Measurements from ENCODE around the gene TGFB1. TPM values are rescaled to one million over a fixed set of nuclear protein-coding genes. Genes with fewer than 3 reads are reported as not detected.

Gene TGFB1
- total RNA-seq, 1 experiment from 2014 or later = 42.6 TPM

GRCh38 chr19:41332468-41332867 is 21.3 kb downstream of the TGFB1 start:
- no peaks in the 10 kb centered on the region for H3K36me3 ChIP-seq (ENCODE audit: control insufficient read depth, insufficient read depth, low read length)
- intact Hi-C loops (cut with micrococcal nuclease; ENCODE audit: unreplicated experiment) = no loop called here
- H3K4me3 ChIP-seq (ENCODE audit: low read depth in 2 of 2, low read length in 2 of 2) = no peak overlapping the region
- ChIA-PET CTCF (no interaction called here), POLR2A (interaction anchor here (0.6 kb wide), 1 partner anchor 15 kb away, joined by 7 read pairs; no protein-coding TSS in a partner anchor)
- ATAC-seq (no peak), DNase-seq (ENCODE audit: low read depth, low spot score) (no peak)
- in situ Hi-C loops (cut with HindIII; ENCODE audit: low pct_unique_long_range_greater_than_20kb, low sequenced_read_pairs) = no loop called here
- no peaks in the 10 kb centered on the region for H3K27me3 ChIP-seq (ENCODE audit: control insufficient read depth, insufficient read depth, low read length)
- no peak overlapping the region for H3K27ac ChIP-seq (ENCODE audit: low read length)
- H3K4me1 ChIP-seq (ENCODE audit: control insufficient read depth, insufficient read depth, low read length) = peaks cover 8% of the 10 kb centered on the region
- no peaks in the 10 kb centered on the region for H3K9me3 ChIP-seq (ENCODE audit: control insufficient read depth, insufficient read depth, low read depth, low read length)
- TF ChIP-seq SIN3A (IDR thresholded peaks at IDR 0.05; ENCODE audit: borderline replicate concordance, insufficient read depth, low read depth, low read length) (no peak), REST (IDR thresholded peaks at IDR 0.05; ENCODE audit: insufficient read depth in 1 of 2, low read depth in 2 of 2, low read length in 1 of 2) (no peak), TCF7L2 (IDR thresholded peaks at IDR 0.05; ENCODE audit: low read depth, low read length) (no peak), POLR2AphosphoS5 (IDR thresholded peaks at IDR 0.05; ENCODE audit: low read depth, low read length) (no peak), CTCF (IDR thresholded peaks at IDR 0.05) (no peak)
- BruUV-seq (replicated peaks) = no TSS peak

GRCh38 chr19:41332000-41332399 is 21.7 kb downstream of the TGFB1 start:
- H3K9me3 ChIP-seq (ENCODE audit: control insufficient read depth, insufficient read depth, low read depth, low read length) = no peaks in the 10 kb centered on the region
- BruUV-seq (replicated peaks) = no TSS peak
- intact Hi-C loops (cut with micrococcal nuclease; ENCODE audit: unreplicated experiment) = no loop called here
- ATAC-seq (no peak), DNase-seq (ENCODE audit: low read depth, low spot score) (no peak)
- in situ Hi-C loops (cut with HindIII; ENCODE audit: low pct_unique_long_range_greater_than_20kb, low sequenced_read_pairs) = no loop called here
- H3K27me3 ChIP-seq (ENCODE audit: control insufficient read depth, insufficient read depth, low read length) = no peaks in the 10 kb centered on the region
- H3K36me3 ChIP-seq (ENCODE audit: control insufficient read depth, insufficient read depth, low read length) = no peaks in the 10 kb centered on the region
- no peak overlapping the region for H3K27ac ChIP-seq (ENCODE audit: low read length)
- TF ChIP-seq TCF7L2 (IDR thresholded peaks at IDR 0.05; ENCODE audit: low read depth, low read length) = no peak
- no peak for TF ChIP-seq SIN3A (IDR thresholded peaks at IDR 0.05; ENCODE audit: borderline replicate concordance, insufficient read depth, low read depth, low read length)
- no peak for TF ChIP-seq REST (IDR thresholded peaks at IDR 0.05; ENCODE audit: insufficient read depth in 1 of 2, low read depth in 2 of 2, low read length in 1 of 2)
- TF ChIP-seq CTCF (IDR thresholded peaks at IDR 0.05) = no peak
- TF ChIP-seq POLR2AphosphoS5 (IDR thresholded peaks at IDR 0.05; ENCODE audit: low read depth, low read length) = no peak
- ChIA-PET CTCF (no interaction called here), POLR2A (no interaction called here)
- H3K4me1 ChIP-seq (ENCODE audit: control insufficient read depth, insufficient read depth, low read length) = peaks cover 10% of the 10 kb centered on the region
- H3K4me3 ChIP-seq (ENCODE audit: low read depth in 2 of 2, low read length in 2 of 2) = no peak overlapping the region
